IMR-90 (cell line): ENCODE measurements around the gene APOL2. TPM values are rescaled to one million over a fixed set of nuclear protein-coding genes. Genes with fewer than 3 reads are reported as not detected.

Source experiments
- ATAC-seq: fragments of 200-7000 bp; cut with Tn5 transposase; 2 replicates; pipeline ENCODE4 v1.9.1; 2020; ENCODE audit warnings: low read depth, mild to moderate bottlenecking, moderate library complexity
- BruUV-seq: library from RNA; stranded (reverse); fragments of 400-500 nt; replicated peaks from 2 replicates; lab custom pipeline; 2021; lab: Mats Ljungman, UMichigan
- CTCF ChIA-PET: fragments of 300-600 bp; formaldehyde crosslinking; extraction: SDS; loops from one replicate; lab custom pipeline; 2021; ENCODE audit warnings: antibody characterized with exemption; lab: Yijun Ruan, JAX
- POLR2A ChIA-PET: fragments of 300-600 bp; sonication (Branson Sonifier 250); formaldehyde crosslinking; loops from one replicate; lab custom pipeline; 2022; ENCODE audit warnings: antibody characterized with exemption; ENCODE audit not compliant: unreplicated experiment; lab: Charles Lee
- DNase-seq: peaks from one replicate; pipeline ENCODE4 v3.0.0; 2013
- H2AFZ ChIP-seq: replicated peaks from 2 replicates; pipeline ENCODE3; 2013; ENCODE audit warnings: low read length, mild to moderate bottlenecking; ENCODE audit not compliant: poor library complexity
- H2AK5ac ChIP-seq: 2 replicates; pipeline ENCODE4 v1.6.1; 2013; ENCODE audit warnings: low read depth, low read length, inconsistent platforms
- H2AK9ac ChIP-seq: replicated peaks from 2 replicates; pipeline ENCODE3; 2013; ENCODE audit warnings: mild to moderate bottlenecking, low read depth, low read length, moderate library complexity; ENCODE audit not compliant: poor library complexity
- H2BK120ac ChIP-seq: 2 replicates; pipeline ENCODE4 v1.6.1; 2013; ENCODE audit warnings: low read depth, low read length, inconsistent platforms
- H2BK15ac ChIP-seq: 3 replicates; pipeline ENCODE4 v1.6.1; 2013; ENCODE audit warnings: low read depth, low read length, inconsistent platforms
- H2BK20ac ChIP-seq: 2 replicates; pipeline ENCODE4 v1.6.1; 2013; ENCODE audit warnings: low read depth, mild to moderate bottlenecking, inconsistent platforms, low read length, moderate library complexity
- H2BK5ac ChIP-seq: 2 replicates; pipeline ENCODE4 v1.6.1; 2013; ENCODE audit warnings: mild to moderate bottlenecking, low read depth, low read length, inconsistent platforms; ENCODE audit not compliant: poor library complexity, severe bottlenecking
- H3K14ac ChIP-seq: replicated peaks from 2 replicates; pipeline ENCODE4 v1.6.1; 2013; ENCODE audit warnings: low read depth, low read length, inconsistent platforms
- H3K18ac ChIP-seq: 2 replicates; pipeline ENCODE4 v1.6.1; 2013; ENCODE audit warnings: low read depth, low read length, control low read depth
- H3K23ac ChIP-seq: 2 replicates; pipeline ENCODE4 v1.6.1; 2013; ENCODE audit warnings: low read depth, low read length, inconsistent platforms
- H3K27ac ChIP-seq: 2 replicates; pipeline ENCODE4 v1.5.1; 2013; ENCODE audit warnings: mild to moderate bottlenecking, control low read depth, low read length; ENCODE audit not compliant: insufficient read depth
- H3K27me3 ChIP-seq: 2 replicates; pipeline ENCODE4 v1.6.1; 2013; ENCODE audit warnings: low read length; ENCODE audit not compliant: control insufficient read depth, insufficient read depth
- H3K36me3 ChIP-seq: 2 replicates; pipeline ENCODE4 v1.6.1; 2013; ENCODE audit warnings: low read length, mixed read lengths; ENCODE audit not compliant: control insufficient read depth, insufficient read depth
- H3K4ac ChIP-seq: 2 replicates; pipeline ENCODE4 v1.6.1; 2013; ENCODE audit warnings: low read depth, low read length, inconsistent platforms
- H3K4me1 ChIP-seq: 2 replicates; pipeline ENCODE4 v1.6.1; 2013; ENCODE audit warnings: low read length, mixed read lengths; ENCODE audit not compliant: control insufficient read depth, insufficient read depth
- H3K4me2 ChIP-seq: 2 replicates; pipeline ENCODE4 v1.6.1; 2013; ENCODE audit warnings: low read depth, mild to moderate bottlenecking, control low read depth, low read length, moderate library complexity
- H3K4me3 ChIP-seq: 2 replicates; pipeline ENCODE4 v1.5.1; 2013; ENCODE audit warnings: low read depth, mild to moderate bottlenecking, control low read depth, low read length, moderate library complexity; ENCODE audit not compliant: insufficient read depth
- H3K56ac ChIP-seq: 2 replicates; pipeline ENCODE4 v1.6.1; 2013; ENCODE audit warnings: low read length, inconsistent platforms; ENCODE audit not compliant: insufficient read depth; ENCODE audit errors: extremely low read depth
- H3K79me1 ChIP-seq, 2 experiments: 2 replicates each; pipeline ENCODE4 v1.6.1; 2013; ENCODE audit warnings: low read length in 2 of 2, inconsistent platforms in 1 of 2, low read depth in 1 of 2
- H3K9ac ChIP-seq: 2 replicates; pipeline ENCODE4 v1.6.1; 2013; ENCODE audit warnings: low read depth, low read length, control low read depth
- H3K9me1 ChIP-seq: 2 replicates; pipeline ENCODE4 v1.6.1; 2013; ENCODE audit warnings: low read length, inconsistent platforms; ENCODE audit not compliant: insufficient read depth
- H3K9me3 ChIP-seq: 2 replicates; pipeline ENCODE4 v1.6.1; 2013; ENCODE audit warnings: low read length; ENCODE audit not compliant: control insufficient read depth, insufficient read depth
- H4K20me1 ChIP-seq: 2 replicates; pipeline ENCODE4 v1.6.1; 2013; ENCODE audit warnings: low read length, inconsistent platforms; ENCODE audit not compliant: insufficient read depth
- H4K5ac ChIP-seq: 2 replicates; pipeline ENCODE4 v1.6.1; 2013; ENCODE audit warnings: mild to moderate bottlenecking, low read depth, low read length, control low read depth
- H4K8ac ChIP-seq, 2 experiments: 2 replicates each; pipeline ENCODE4 v1.6.1; 2013; ENCODE audit warnings: low read depth in 2 of 2, low read length in 2 of 2, control low read depth in 1 of 2, inconsistent platforms in 1 of 2
- H4K91ac ChIP-seq: 2 replicates; pipeline ENCODE4 v1.6.1; 2013; ENCODE audit warnings: low read depth, low read length, inconsistent platforms; ENCODE audit not compliant: insufficient read depth
- MAZ ChIP-seq: IDR thresholded peaks from 2 replicates; pipeline ENCODE4 v1.6.1; 2012; ENCODE audit warnings: low read depth, mild to moderate bottlenecking, low read length, improper control_type of control experiment, moderate library complexity, borderline replicate concordance
- WGBS, 2 experiments: methylation state at CpG; one replicate each; pipeline versions ENCODE4 v1.1.5 to v1.1.7; 2013; ENCODE audit warnings: missing lambda C conversion rate in 2 of 2; ENCODE audit not compliant: insufficient read length in 1 of 2; ENCODE audit errors: extremely low coverage in 2 of 2; 5-methylcytosine and 5-hydroxymethylcytosine counted together
- dilution Hi-C: fragments of 300-500 bp; cut with HindIII; formaldehyde crosslinking; loops from one replicate; pipeline ENCODE4 v1.14.3; 2018; ENCODE audit warnings: low sequenced_read_pairs; ENCODE audit not compliant: unreplicated experiment
- in situ Hi-C: fragments of 300-500 bp; cut with MboI; formaldehyde crosslinking; loops from 3 replicates; pipeline ENCODE4 v1.14.3; 2019; ENCODE audit warnings: low sequenced_read_pairs, inconsistent platforms, mixed read lengths
- intact Hi-C: fragments of 100-400 bp; cut with micrococcal nuclease; formaldehyde crosslinking; loops from 2 replicates; pipeline ENCODE4 v1.10.0; 2022
- polyA plus RNA-seq, 3 experiments: library from polyadenylated mRNA; depleted of rRNA; stranded (reverse); fragments of >200 nt; gene quantifications; 2 replicates each; pipeline ENCODE4 v1.2.3, GENCODE V29; 2012; ENCODE audit warnings: low replicate concordance in 1 of 3
- total RNA-seq: library from RNA; depleted of rRNA; stranded (reverse); fragments of >200 nt; gene quantifications from 2 replicates; pipeline ENCODE4 v1.2.3, GENCODE V29; 2012
- TF ChIP-seq, protein P1 (sequence below): fragments of 150-350 bp; IDR thresholded peaks from 2 replicates; pipeline ENCODE4 v1.6.1; 2016; ENCODE audit warnings: low read depth, mild to moderate bottlenecking, low read length, moderate library complexity, borderline replicate concordance

APOL2 gene
- total and polyA plus RNA-seq, 2 of the 4 experiments (the other 2 are of a cell fraction): 13.1 to 57.5 TPM

DNA sequence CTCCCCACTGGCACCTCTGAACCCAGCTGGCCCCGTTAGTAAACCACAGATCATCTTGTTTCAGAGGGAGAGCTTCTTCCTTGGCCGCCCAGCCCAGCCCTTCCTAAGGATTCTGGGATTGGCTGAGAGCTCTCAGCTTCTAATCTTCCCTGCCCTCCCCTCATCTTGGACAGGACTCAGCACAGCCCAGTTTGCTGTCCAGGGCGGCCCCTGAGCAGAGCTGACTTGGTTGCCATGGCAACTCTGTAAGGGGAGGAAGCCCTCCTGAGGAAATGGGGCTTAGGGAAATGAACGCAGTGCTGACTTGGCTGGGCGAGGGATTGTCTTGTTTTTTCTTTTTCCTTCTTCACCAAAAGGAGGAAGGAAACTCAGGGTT, 42.3 kb downstream of the APOL2 start:
- Histone ChIP-seq H3K9me3 (no peaks in the 10 kb centered on the region), H3K18ac (peak overlapping the region; percentile 35), H3K9ac (peak overlapping the region; percentile 56), H3K27ac (peak overlapping the region; percentile 94), H2AFZ (peak overlapping the region; percentile 96), H4K8ac (peak overlapping the region; percentile 66 to 98; a peak in 3 of 4 replicates), H2BK20ac (peak overlapping the region; percentile 84), H2BK120ac (peak overlapping the region; percentile 93), H3K27me3 (no peaks in the 10 kb centered on the region), H3K4me2 (peak overlapping the region; percentile 67), H3K56ac (peak overlapping the region; percentile 74; the same call in 1 of the 2 replicates), H3K79me1 (peaks cover 0 to 8% of the 10 kb centered on the region in 2 experiments; a peak in 1 of 4 replicates), H3K14ac (peak overlapping the region; percentile 90), H4K5ac (peak overlapping the region; percentile 85), H3K4me1 (peaks cover 13% of the 10 kb centered on the region), H2AK5ac (peak overlapping the region; percentile 56; the same call in 1 of the 2 replicates), H3K36me3 (no peaks in the 10 kb centered on the region), H3K4me3 (no peak overlapping the region), H3K9me1 (peaks cover 12% of the 10 kb centered on the region), H2BK5ac (peak overlapping the region; percentile 87), H2BK15ac (peak overlapping the region; percentile 94; the same call in 2 of the 3 replicates), H4K91ac (peak overlapping the region; percentile 93), H2AK9ac (peak overlapping the region; percentile 85), H3K4ac (peak overlapping the region; percentile 91), H3K23ac (peak overlapping the region; percentile 79), H4K20me1 (no peaks in the 10 kb centered on the region)
- CTCF ChIA-PET: interaction anchor here (0.6 to 1.2 kb wide), 2 partner anchors 21 to 43 kb away, joined by 3 to 5 read pairs; no protein-coding TSS in a partner anchor
- intact Hi-C loops: loop anchor here (2.0 kb wide), 1 partner anchor 42 kb away; the partner anchor contains the start of gene APOL2
- WGBS, 2 experiments: no CpG with 5 or more reads among the region's 5 CpGs
- in situ Hi-C loops: loop anchor here (10.0 kb wide), 1 partner anchor 288 kb away; the partner anchor contains the start of gene TXN2
- TF ChIP-seq, protein P1, sequence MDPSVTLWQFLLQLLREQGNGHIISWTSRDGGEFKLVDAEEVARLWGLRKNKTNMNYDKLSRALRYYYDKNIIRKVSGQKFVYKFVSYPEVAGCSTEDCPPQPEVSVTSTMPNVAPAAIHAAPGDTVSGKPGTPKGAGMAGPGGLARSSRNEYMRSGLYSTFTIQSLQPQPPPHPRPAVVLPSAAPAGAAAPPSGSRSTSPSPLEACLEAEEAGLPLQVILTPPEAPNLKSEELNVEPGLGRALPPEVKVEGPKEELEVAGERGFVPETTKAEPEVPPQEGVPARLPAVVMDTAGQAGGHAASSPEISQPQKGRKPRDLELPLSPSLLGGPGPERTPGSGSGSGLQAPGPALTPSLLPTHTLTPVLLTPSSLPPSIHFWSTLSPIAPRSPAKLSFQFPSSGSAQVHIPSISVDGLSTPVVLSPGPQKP: no peak
- peak; percentile 20; the same call in 1 of the 2 replicates for TF ChIP-seq MAZ
- no TSS peak for BruUV-seq
- ATAC-seq (peak; percentile 89), DNase-seq (peak; percentile 70)
- dilution Hi-C loops: no loop called here
- POLR2A ChIA-PET: no interaction called here
